Mesendoderm (in vitro differentiated cells): ENCODE results near the gene TOR1A.

Experiments
- DNase-seq: peaks from one replicate; pipeline ENCODE4 v3.0.0; 2013
- H2AK5ac ChIP-seq: 2 replicates; pipeline ENCODE4 v1.6.1; 2013; ENCODE audit warnings: low read length, inconsistent platforms
- H2BK120ac ChIP-seq: 2 replicates; pipeline ENCODE4 v1.6.1; 2013; ENCODE audit warnings: low read depth, mild to moderate bottlenecking, low read length, moderate library complexity, mixed read lengths
- H2BK15ac ChIP-seq: replicated peaks from 2 replicates; pipeline ENCODE4 v1.6.1; 2013; ENCODE audit warnings: low read depth, mild to moderate bottlenecking, moderate library complexity
- H2BK5ac ChIP-seq: 2 replicates; pipeline ENCODE4 v1.6.1; 2013; ENCODE audit warnings: low read length, inconsistent platforms
- H3K18ac ChIP-seq: 2 replicates; pipeline ENCODE4 v1.6.1; 2013; ENCODE audit warnings: mild to moderate bottlenecking, low read length, mixed read lengths
- H3K23ac ChIP-seq: one replicate; pipeline ENCODE4 v1.6.1; 2013; ENCODE audit warnings: low read length
- H3K27ac ChIP-seq: 2 replicates; pipeline ENCODE4 v1.5.1; 2013; ENCODE audit warnings: low read depth, mild to moderate bottlenecking, inconsistent platforms, low read length, moderate library complexity
- H3K27me3 ChIP-seq: 2 replicates; pipeline ENCODE4 v1.6.1; 2013; ENCODE audit warnings: low read length, control low read depth, mild to moderate bottlenecking, inconsistent platforms; ENCODE audit not compliant: insufficient read depth, poor library complexity
- H3K36me3 ChIP-seq: 2 replicates; pipeline ENCODE4 v1.6.1; 2013; ENCODE audit warnings: low read length, inconsistent platforms; ENCODE audit not compliant: control insufficient read depth, insufficient read depth
- H3K4ac ChIP-seq: one replicate; pipeline ENCODE4 v1.6.1; 2013; ENCODE audit warnings: low read depth, mild to moderate bottlenecking, low read length, moderate library complexity
- H3K4me1 ChIP-seq: 2 replicates; pipeline ENCODE4 v1.6.1; 2013; ENCODE audit warnings: low read depth, low read length, inconsistent platforms; ENCODE audit not compliant: control insufficient read depth
- H3K4me2 ChIP-seq: 2 replicates; pipeline ENCODE4 v1.6.1; 2013; ENCODE audit warnings: low read length
- H3K4me3 ChIP-seq: 2 replicates; pipeline ENCODE4 v1.5.1; 2013; ENCODE audit warnings: mild to moderate bottlenecking, low read length
- H3K56ac ChIP-seq: one replicate; pipeline ENCODE4 v1.6.1; 2013; ENCODE audit warnings: low read length
- H3K79me1 ChIP-seq: 2 replicates; pipeline ENCODE4 v1.6.1; 2013; ENCODE audit warnings: low read length, inconsistent platforms
- H3K79me2 ChIP-seq: 2 replicates; pipeline ENCODE4 v1.6.1; 2013; ENCODE audit warnings: mild to moderate bottlenecking, low read length; ENCODE audit not compliant: control insufficient read depth, insufficient read depth
- H3K9ac ChIP-seq: 2 replicates; pipeline ENCODE4 v1.6.1; 2013; ENCODE audit warnings: low read length, inconsistent platforms
- H4K5ac ChIP-seq: one replicate; pipeline ENCODE4 v1.6.1; 2013; ENCODE audit warnings: low read length
- H4K8ac ChIP-seq: one replicate; pipeline ENCODE4 v1.6.1; 2013; ENCODE audit warnings: low read depth, mild to moderate bottlenecking, control low read depth, low read length, moderate library complexity
- WGBS: extraction: QIAGEN DNeasy Blood & Tissue Kit; methylation state at CpG from one replicate; pipeline ENCODE4 v1.1.7; 2013; ENCODE audit warnings: low lambda C conversion rate, missing lambda C conversion rate; ENCODE audit not compliant: insufficient coverage; ENCODE audit errors: extremely low coverage; 5-methylcytosine and 5-hydroxymethylcytosine counted together

Gene TOR1A

GRCh38 chr9:129812385-129812784, 11.6 kb downstream of the TOR1A start:
- no peak overlapping the region for H3K4me2 ChIP-seq
- H3K4me1 ChIP-seq: no peaks in the 10 kb centered on the region
- no peak overlapping the region for H3K23ac ChIP-seq
- no peak overlapping the region for H4K8ac ChIP-seq
- peaks cover 2% of the 10 kb centered on the region for H3K79me1 ChIP-seq
- H3K27me3 ChIP-seq: no peaks in the 10 kb centered on the region
- no peak for DNase-seq
- no peak overlapping the region for H2AK5ac ChIP-seq
- H3K56ac ChIP-seq: no peak overlapping the region
- no peak overlapping the region for H2BK5ac ChIP-seq
- no peak overlapping the region for H2BK120ac ChIP-seq
- H3K18ac ChIP-seq: no peak overlapping the region
- no peak overlapping the region for H4K5ac ChIP-seq
- H3K4ac ChIP-seq: no peak overlapping the region
- H3K79me2 ChIP-seq: no peaks in the 10 kb centered on the region
- H3K4me3 ChIP-seq: no peak overlapping the region
- no CpG with 5 or more reads among the region's 9 CpGs for WGBS
- no peak overlapping the region for H2BK15ac ChIP-seq
- H3K9ac ChIP-seq: no peak overlapping the region
- no peak overlapping the region for H3K27ac ChIP-seq
- H3K36me3 ChIP-seq: peaks cover 8% of the 10 kb centered on the region

GRCh38 chr9:129811967-129812363, 12.0 kb downstream of the TOR1A start:
- no peak overlapping the region for H3K9ac ChIP-seq
- no peaks in the 10 kb centered on the region for H3K79me2 ChIP-seq
- no peak overlapping the region for H3K18ac ChIP-seq
- H3K36me3 ChIP-seq: peaks cover 9% of the 10 kb centered on the region
- H2AK5ac ChIP-seq: no peak overlapping the region
- no peak overlapping the region for H4K8ac ChIP-seq
- H3K4me1 ChIP-seq: no peaks in the 10 kb centered on the region
- no peak overlapping the region for H3K4ac ChIP-seq
- H2BK120ac ChIP-seq: no peak overlapping the region
- H3K4me3 ChIP-seq: no peak overlapping the region
- H3K27ac ChIP-seq: no peak overlapping the region
- no peak overlapping the region for H3K23ac ChIP-seq
- H3K27me3 ChIP-seq: no peaks in the 10 kb centered on the region
- no peak overlapping the region for H3K4me2 ChIP-seq
- no peak overlapping the region for H2BK5ac ChIP-seq
- peaks cover 2% of the 10 kb centered on the region for H3K79me1 ChIP-seq
- H4K5ac ChIP-seq: no peak overlapping the region
- WGBS: no CpG with 5 or more reads among the region's 6 CpGs
- no peak for DNase-seq
- no peak overlapping the region for H3K56ac ChIP-seq
- H2BK15ac ChIP-seq: no peak overlapping the region

DNA sequence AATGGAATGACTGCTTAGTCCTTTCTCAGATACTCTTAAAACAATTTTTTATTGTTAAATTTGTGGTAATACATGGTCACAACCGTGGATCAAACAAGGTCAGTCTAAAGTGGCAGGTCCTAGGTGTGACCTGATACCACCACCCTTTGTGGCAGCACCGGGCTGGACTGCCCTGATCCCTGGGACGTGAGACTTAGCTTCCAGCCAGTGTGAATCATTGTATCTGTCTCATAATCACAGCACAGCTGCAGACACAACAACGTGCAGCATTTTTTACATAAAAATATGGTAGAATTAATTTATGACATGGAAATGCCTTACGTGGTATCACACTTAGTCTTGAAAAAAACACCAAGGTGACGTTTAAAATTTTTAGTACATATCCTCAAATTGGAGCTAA, 13.1 kb downstream of the TOR1A start:
- no peak overlapping the region for H3K56ac ChIP-seq
- no peak overlapping the region for H3K4ac ChIP-seq
- H3K9ac ChIP-seq: no peak overlapping the region
- H2BK5ac ChIP-seq: no peak overlapping the region
- H3K36me3 ChIP-seq: peaks cover 5% of the 10 kb centered on the region
- H2AK5ac ChIP-seq: no peak overlapping the region
- no peaks in the 10 kb centered on the region for H3K79me2 ChIP-seq
- H4K8ac ChIP-seq: no peak overlapping the region
- no peaks in the 10 kb centered on the region for H3K4me1 ChIP-seq
- no peak overlapping the region for H4K5ac ChIP-seq
- no peaks in the 10 kb centered on the region for H3K27me3 ChIP-seq
- no peak overlapping the region for H3K18ac ChIP-seq
- peaks cover 2% of the 10 kb centered on the region for H3K79me1 ChIP-seq
- H3K27ac ChIP-seq: no peak overlapping the region
- DNase-seq: no peak
- H2BK15ac ChIP-seq: no peak overlapping the region
- no peak overlapping the region for H3K4me3 ChIP-seq
- no peak overlapping the region for H2BK120ac ChIP-seq
- no CpG with 5 or more reads among the region's 6 CpGs for WGBS
- H3K23ac ChIP-seq: no peak overlapping the region
- no peak overlapping the region for H3K4me2 ChIP-seq

- no peak overlapping the region for H3K4me2 ChIP-seq
- no peaks in the 10 kb centered on the region for H3K27me3 ChIP-seq
- no peak overlapping the region for H3K23ac ChIP-seq
- H2BK120ac ChIP-seq: no peak overlapping the region
- no peak overlapping the region for H3K18ac ChIP-seq
- no peak overlapping the region for H3K4me3 ChIP-seq
- H2BK15ac ChIP-seq: no peak overlapping the region
- H2AK5ac ChIP-seq: no peak overlapping the region
- no peak overlapping the region for H4K8ac ChIP-seq
- no peak overlapping the region for H3K56ac ChIP-seq
- H3K9ac ChIP-seq: no peak overlapping the region
- H2BK5ac ChIP-seq: no peak overlapping the region
- H3K4me1 ChIP-seq: no peaks in the 10 kb centered on the region
- H3K4ac ChIP-seq: no peak overlapping the region
- H3K79me1 ChIP-seq: peaks cover 2% of the 10 kb centered on the region
- no peak for DNase-seq
- H4K5ac ChIP-seq: no peak overlapping the region
- no peak overlapping the region for H3K27ac ChIP-seq
- WGBS: no CpG with 5 or more reads among the region's 11 CpGs
- peaks cover 5% of the 10 kb centered on the region for H3K36me3 ChIP-seq
- no peaks in the 10 kb centered on the region for H3K79me2 ChIP-seq
Observed at GRCh38 chr9:129810116-129810515, 13.8 kb downstream of the TOR1A start.

- no peak overlapping the region for H3K27ac ChIP-seq
- H3K9ac ChIP-seq: no peak overlapping the region
- no peak overlapping the region for H4K8ac ChIP-seq
- H4K5ac ChIP-seq: no peak overlapping the region
- H3K18ac ChIP-seq: no peak overlapping the region
- H3K4me2 ChIP-seq: no peak overlapping the region
- no peak overlapping the region for H2BK5ac ChIP-seq
- H2BK120ac ChIP-seq: no peak overlapping the region
- H3K27me3 ChIP-seq: no peaks in the 10 kb centered on the region
- no peak overlapping the region for H3K4me3 ChIP-seq
- no peak overlapping the region for H2AK5ac ChIP-seq
- H3K4ac ChIP-seq: no peak overlapping the region
- DNase-seq: no peak
- H3K36me3 ChIP-seq: peaks cover 5% of the 10 kb centered on the region
- no peak overlapping the region for H3K56ac ChIP-seq
- no peak overlapping the region for H2BK15ac ChIP-seq
- WGBS: no CpG with 5 or more reads among the region's 11 CpGs
- peaks cover 2% of the 10 kb centered on the region for H3K79me1 ChIP-seq
- no peak overlapping the region for H3K23ac ChIP-seq
- H3K4me1 ChIP-seq: no peaks in the 10 kb centered on the region
- H3K79me2 ChIP-seq: no peaks in the 10 kb centered on the region
Observed at GRCh38 chr9:129809346-129809745, 14.6 kb downstream of the TOR1A start.

- Histone ChIP-seq H3K36me3 (peaks cover 1% of the 10 kb centered on the region), H3K4me3 (no peak overlapping the region), H3K79me2 (no peaks in the 10 kb centered on the region), H2BK15ac (no peak overlapping the region), H3K4me1 (peaks cover 2% of the 10 kb centered on the region), H3K4me2 (no peak overlapping the region), H3K27me3 (no peaks in the 10 kb centered on the region), H3K9ac (no peak overlapping the region), H3K23ac (no peak overlapping the region), H2BK120ac (no peak overlapping the region), H3K18ac (no peak overlapping the region), H2AK5ac (no peak overlapping the region), H4K5ac (no peak overlapping the region), H3K56ac (no peak overlapping the region), H3K27ac (no peak overlapping the region), H3K4ac (no peak overlapping the region), H4K8ac (no peak overlapping the region), H2BK5ac (no peak overlapping the region), H3K79me1 (peaks cover 2% of the 10 kb centered on the region)
- no peak for DNase-seq
- no CpG with 5 or more reads among the region's 4 CpGs for WGBS
Observed at GRCh38 chr9:129806061-129806460, 17.9 kb downstream of the TOR1A start.
